HepG2 (cell line): ENCODE results near the gene RASSF10. TPM values are rescaled to one million over a fixed set of nuclear protein-coding genes. Genes with fewer than 3 reads are reported as not detected.

ENCODE experiments used
- ATAC-seq: fragments of 200-7000 bp; cut with Tn5 transposase; 3 replicates; pipeline ENCODE4 v1.9.1; 2020; ENCODE audit warnings: mild to moderate bottlenecking, moderate library complexity
- BruUV-seq: library from RNA; stranded (reverse); fragments of 400-500 nt; replicated peaks from 2 replicates; lab custom pipeline; 2021; lab: Mats Ljungman, UMichigan
- CTCF ChIA-PET: fragments of 300-600 bp; formaldehyde crosslinking; extraction: SDS; loops from one replicate; lab custom pipeline; 2021; ENCODE audit warnings: low total read pairs, inconsistent platforms, low intra/inter-chr PET ratio; lab: Yijun Ruan, JAX
- POLR2A ChIA-PET: fragments of 350-600 bp; sonication (Branson Sonifier 250); formaldehyde crosslinking; loops from one replicate; lab custom pipeline; 2020; ENCODE audit warnings: antibody characterized with exemption, inconsistent platforms; lab: Yijun Ruan, JAX
- DNase-seq: peaks from one replicate; pipeline ENCODE4 v3.0.0-alpha.2; 2015; ENCODE audit warnings: low spot score
- FAIRE-seq: peaks from 3 replicates; lab custom pipeline; 2011; peaks lifted over from hg19 to GRCh38; lab: Jason Lieb, UNC
- H2AFZ ChIP-seq: one replicate; pipeline ENCODE4 v1.6.1; 2011; ENCODE audit warnings: low read length, inconsistent platforms
- H3K27ac ChIP-seq: fragments of 300-600 bp; 3 replicates; pipeline ENCODE4 v1.8.0; 2011; ENCODE audit warnings: mixed run types, mild to moderate bottlenecking, mixed read lengths, low read length, inconsistent platforms; ENCODE audit not compliant: insufficient read depth; ENCODE audit errors: extremely low read length
- H3K27me3 ChIP-seq, 2 experiments: fragments of 200-600 bp in 1 of 2; 2 replicates in 1 of 2; 3 replicates in 1 of 2; pipeline versions ENCODE4 v1.6.0 to v1.8.0; 2011; ENCODE audit warnings: low read length in 2 of 2, mild to moderate bottlenecking in 2 of 2, moderate library complexity in 2 of 2, inconsistent platforms in 1 of 2; ENCODE audit not compliant: insufficient read depth in 2 of 2, control insufficient read depth in 1 of 2
- H3K36me3 ChIP-seq, 2 experiments: fragments of 200-600 bp in 1 of 2; replicated peaks in 1 of 2; 2 replicates in 1 of 2; 3 replicates in 1 of 2; pipeline versions ENCODE4 v1.5.1 to v1.8.0; 2011; ENCODE audit warnings: low read length in 2 of 2, inconsistent platforms in 1 of 2; ENCODE audit not compliant: insufficient read depth in 2 of 2, control insufficient read depth in 1 of 2
- H3K4me1 ChIP-seq: 2 replicates; pipeline ENCODE4 v1.5.1; 2012; ENCODE audit warnings: low read length, inconsistent platforms; ENCODE audit not compliant: insufficient read depth
- H3K4me2 ChIP-seq: 2 replicates; pipeline ENCODE4 v1.6.0; 2011; ENCODE audit warnings: low read depth, low read length, inconsistent platforms
- H3K4me3 ChIP-seq, 3 experiments: fragments of 200-600 bp in 1 of 3; sonication (generic), shearing (Covaris generic) in 1 of 3; replicated peaks in 1 of 3; 2 replicates each; pipeline ENCODE4 v1.5.1; 2011 to 2016; ENCODE audit warnings: low read length in 3 of 3, inconsistent platforms in 2 of 3, low read depth in 2 of 3, mild to moderate bottlenecking in 2 of 3, control low read depth in 1 of 3, mixed read lengths in 1 of 3; ENCODE audit not compliant: insufficient read depth in 1 of 3
- H3K79me2 ChIP-seq: one replicate; pipeline ENCODE4 v1.6.1; 2011; ENCODE audit warnings: low read length, inconsistent platforms; ENCODE audit not compliant: insufficient read depth
- H3K9ac ChIP-seq: 2 replicates; pipeline ENCODE4 v1.6.0; 2011; ENCODE audit warnings: mild to moderate bottlenecking, low read depth, low read length, inconsistent platforms; ENCODE audit not compliant: insufficient read depth
- H3K9me3 ChIP-seq: 2 replicates; pipeline ENCODE4 v1.5.1; 2012; ENCODE audit warnings: mild to moderate bottlenecking, low read length
- H4K20me1 ChIP-seq: 2 replicates; pipeline ENCODE4 v1.6.0; 2011; ENCODE audit warnings: inconsistent platforms, mild to moderate bottlenecking, low read length, moderate library complexity; ENCODE audit not compliant: insufficient read depth
- ETV5 ChIP-seq: IDR thresholded peaks from 2 replicates; pipeline ENCODE4 v1.6.1; 2018; ENCODE audit warnings: missing biosample characterization, missing genetic modification reagents, inconsistent platforms, borderline replicate concordance
- FOXA1 ChIP-seq, 2 experiments: fragments of 450-650 bp in 1 of 2; sonication (generic) in 1 of 2; formaldehyde crosslinking in 1 of 2; IDR thresholded peaks; 2 replicates each; pipeline versions ENCODE4 v1.4.0 to v1.6.1; 2016 to 2020; ENCODE audit warnings: missing genetic modification reagents in 1 of 2
- SIX1 ChIP-seq: sonication (generic); formaldehyde crosslinking; IDR thresholded peaks from 2 replicates; pipeline ENCODE4 v1.4.0; 2020; ENCODE audit warnings: missing genetic modification reagents, borderline replicate concordance
- ZNF263 ChIP-seq: sonication (generic); formaldehyde crosslinking; IDR thresholded peaks from 2 replicates; pipeline ENCODE4 v1.4.0; 2020; ENCODE audit warnings: missing genetic modification reagents
- WGBS: methylation state at CpG from one replicate; pipeline ENCODE4 v1.1.6; 2017; ENCODE audit warnings: low lambda C conversion rate; 5-methylcytosine and 5-hydroxymethylcytosine counted together
- in situ Hi-C: cut with HindIII; loops from 2 replicates; pipeline ENCODE4 v1.10.0; 2017; ENCODE audit warnings: low pct_unique_long_range_greater_than_20kb; ENCODE audit not compliant: extremely low pct_ligation_motif_present
- intact Hi-C: fragments of 100-400 bp; cut with micrococcal nuclease; formaldehyde crosslinking; loops from one replicate; pipeline ENCODE4 v1.10.0; 2022; ENCODE audit not compliant: unreplicated experiment
- polyA plus RNA-seq, 8 experiments: library from polyadenylated mRNA; depleted of rRNA in 3 of 8; stranded (reverse) in 7 of 8; unstranded in 1 of 8; fragments of >200 nt; fragmentation: Illumina TruSeq in 4 of 8; extraction: Trizol in 4 of 8; gene quantifications; 2 replicates each; pipeline versions ENCODE4 v1.2.1 to v1.2.3, GENCODE V29; 2011 to 2016; ENCODE audit warnings: low read depth in 4 of 8, missing spikeins in 1 of 8, mixed read lengths in 1 of 8; ENCODE audit not compliant: insufficient read depth in 1 of 8
- total RNA-seq, 5 experiments: library from RNA; depleted of rRNA; stranded (reverse); fragments of >200 nt; fragmentation: Illumina TruSeq; extraction: Trizol; gene quantifications; 2 replicates each; pipeline ENCODE4 v1.2.3, GENCODE V29; 2016; ENCODE audit warnings: low read depth in 1 of 5
- TF ChIP-seq, protein P1 (sequence below): IDR thresholded peaks from 2 replicates; pipeline ENCODE4 v1.6.1; 2016; ENCODE audit warnings: missing compliant biosample characterization, missing genetic modification reagents, borderline replicate concordance
- TF ChIP-seq, protein P2 (sequence below): sonication (generic); formaldehyde crosslinking; IDR thresholded peaks from 2 replicates; pipeline ENCODE4 v1.4.0; 2020; ENCODE audit warnings: missing genetic modification reagents

Gene RASSF10
- total and polyA plus RNA-seq, 2 of the 13 experiments (the other 11 are each of a cell fraction or from before 2014, with no cell fraction given) = not detected

DNA sequence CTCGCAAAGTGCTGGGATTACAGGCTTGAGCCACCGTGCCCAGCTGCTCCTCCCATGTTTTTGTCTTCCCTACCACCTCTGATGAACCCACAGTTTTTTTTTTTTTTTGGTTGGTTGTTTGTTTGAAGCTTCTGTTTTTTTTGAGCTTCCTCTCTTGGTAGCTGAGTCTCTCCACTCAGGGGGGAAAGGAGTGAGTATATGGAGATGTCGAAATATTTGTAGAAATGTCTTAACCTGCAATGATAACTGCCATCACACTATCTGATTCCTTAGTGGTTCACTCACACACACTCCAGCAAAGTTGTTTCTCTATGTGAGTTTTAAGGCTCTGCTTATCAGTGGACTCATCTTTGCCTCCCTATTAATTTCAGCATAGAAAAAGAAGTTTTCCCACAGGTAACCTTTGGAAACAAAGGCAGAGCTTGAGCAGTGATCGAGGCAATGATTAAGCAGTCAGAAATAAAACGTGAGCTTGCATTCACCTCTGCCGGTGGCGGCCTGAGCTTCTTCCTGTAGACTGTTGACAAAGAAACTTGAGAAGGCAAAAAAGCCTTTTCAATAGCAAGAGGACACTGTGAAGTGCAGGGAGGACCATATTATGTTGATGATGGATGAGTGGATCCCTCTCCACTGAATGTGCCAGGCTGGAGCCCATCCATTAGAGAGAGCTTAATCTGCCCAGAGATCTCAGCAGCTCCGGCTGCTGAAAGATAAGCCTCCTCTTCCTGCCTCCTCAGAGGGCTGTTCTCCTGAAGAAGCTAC is 29.0 kb upstream of the RASSF10 start:
- 10% methylated on average over 8 of the region's 8 CpGs for WGBS
- no peak; the same call in 2 of the 3 replicates for ATAC-seq
- POLR2A ChIA-PET = interaction anchor here (1.2 kb wide), 1 partner anchor 28 kb away, joined by 3 read pairs; no protein-coding TSS in a partner anchor

More for the DNA sequence above, 29.0 kb upstream of the RASSF10 start:
- Histone ChIP-seq H3K4me3 (no peak overlapping the region; a peak in 1 of 6 replicates), H3K79me2 (no peaks in the 10 kb centered on the region), H4K20me1 (no peaks in the 10 kb centered on the region), H3K9ac (no peak overlapping the region), H3K4me1 (peaks cover 34% of the 10 kb centered on the region), H2AFZ (no peak overlapping the region), H3K36me3 (no peaks in the 10 kb centered on the region), H3K9me3 (no peaks in the 10 kb centered on the region), H3K4me2 (peak overlapping the region; percentile 24; the same call in 1 of the 2 replicates), H3K27me3 (no peaks in the 10 kb centered on the region), H3K27ac (no peak overlapping the region)
- TF ChIP-seq SIX1 (CRISPR knock-in tag) (peak; percentile 95), ETV5 (CRISPR knock-in tag) (peak; percentile 26; the same call in 1 of the 2 replicates), ZNF263 (CRISPR knock-in tag) (peak; percentile 84), FOXA1 (IDR thresholded peaks at IDR 0.05) (no peak), FOXA1 (CRISPR knock-in tag; IDR thresholded peaks at IDR 0.05) (peak; percentile 47)
- TF ChIP-seq, protein P1, sequence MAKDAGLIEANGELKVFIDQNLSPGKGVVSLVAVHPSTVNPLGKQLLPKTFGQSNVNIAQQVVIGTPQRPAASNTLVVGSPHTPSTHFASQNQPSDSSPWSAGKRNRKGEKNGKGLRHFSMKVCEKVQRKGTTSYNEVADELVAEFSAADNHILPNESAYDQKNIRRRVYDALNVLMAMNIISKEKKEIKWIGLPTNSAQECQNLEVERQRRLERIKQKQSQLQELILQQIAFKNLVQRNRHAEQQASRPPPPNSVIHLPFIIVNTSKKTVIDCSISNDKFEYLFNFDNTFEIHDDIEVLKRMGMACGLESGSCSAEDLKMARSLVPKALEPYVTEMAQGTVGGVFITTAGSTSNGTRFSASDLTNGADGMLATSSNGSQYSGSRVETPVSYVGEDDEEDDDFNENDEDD (CRISPR knock-in tag) = no peak
- TF ChIP-seq, protein P2, sequence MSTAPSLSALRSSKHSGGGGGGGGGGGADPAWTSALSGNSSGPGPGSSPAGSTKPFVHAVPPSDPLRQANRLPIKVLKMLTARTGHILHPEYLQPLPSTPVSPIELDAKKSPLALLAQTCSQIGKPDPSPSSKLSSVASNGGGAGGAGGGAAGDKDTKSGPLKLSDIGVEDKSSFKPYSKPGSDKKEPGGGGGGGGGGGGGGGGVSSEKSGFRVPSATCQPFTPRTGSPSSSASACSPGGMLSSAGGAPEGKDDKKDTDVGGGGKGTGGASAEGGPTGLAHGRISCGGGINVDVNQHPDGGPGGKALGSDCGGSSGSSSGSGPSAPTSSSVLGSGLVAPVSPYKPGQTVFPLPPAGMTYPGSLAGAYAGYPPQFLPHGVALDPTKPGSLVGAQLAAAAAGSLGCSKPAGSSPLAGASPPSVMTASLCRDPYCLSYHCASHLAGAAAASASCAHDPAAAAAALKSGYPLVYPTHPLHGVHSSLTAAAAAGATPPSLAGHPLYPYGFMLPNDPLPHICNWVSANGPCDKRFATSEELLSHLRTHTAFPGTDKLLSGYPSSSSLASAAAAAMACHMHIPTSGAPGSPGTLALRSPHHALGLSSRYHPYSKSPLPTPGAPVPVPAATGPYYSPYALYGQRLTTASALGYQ = no peak
- in situ Hi-C loops = no loop called here
- FAIRE-seq (no peak), DNase-seq (peak; percentile 3)
- no TSS peak for BruUV-seq
- CTCF ChIA-PET = no interaction called here
- intact Hi-C loops = no loop called here
